B cell (primary cell): ENCODE measurements around the gene OCLN. TPM values are rescaled to one million over a fixed set of nuclear protein-coding genes. Genes with fewer than 3 reads are reported as not detected.

Experiments
- ATAC-seq: fragments of 200-7000 bp; cut with Tn5 transposase; one replicate; pipeline ENCODE4 v1.10.0; 2021; ENCODE audit warnings: low read depth, mild to moderate bottlenecking, moderate number of reproducible peaks, moderate library complexity
- CTCF ChIA-PET: fragments of 350-600 bp; sonication (Branson Sonifier 250); formaldehyde crosslinking; loops from one replicate; lab custom pipeline; 2021; ENCODE audit warnings: antibody characterized with exemption, inconsistent platforms; lab: Charles Lee
- POLR2A ChIA-PET: fragments of 350-600 bp; sonication (Branson Sonifier 250); formaldehyde crosslinking; loops from one replicate; lab custom pipeline; 2021; ENCODE audit warnings: antibody characterized with exemption; lab: Charles Lee
- DNase-seq: peaks from one replicate; pipeline ENCODE4 v3.0.0; 2013
- H2AFZ ChIP-seq: 2 replicates; pipeline ENCODE4 v1.6.1; 2012; ENCODE audit warnings: mild to moderate bottlenecking, low read depth, low read length; ENCODE audit not compliant: insufficient read depth, poor library complexity, severe bottlenecking
- H3K27ac ChIP-seq, 2 donors: 1 replicate in 1 of 2; 2 replicates in 1 of 2; pipeline ENCODE4 v1.5.1; 2012 to 2013; ENCODE audit warnings: low read length in 2 of 2, mild to moderate bottlenecking in 2 of 2, moderate library complexity in 1 of 2
- H3K27me3 ChIP-seq, 4 experiments: fragments of 200-600 bp in 1 of 4; sonication (generic) in 1 of 4; replicated peaks in 1 of 4; 1 replicate in 2 of 4; 2 replicates in 2 of 4; pipeline versions ENCODE4 v1.6.1 to v1.7.0; 2013 to 2016; ENCODE audit warnings: low read length in 3 of 4, mild to moderate bottlenecking in 2 of 4, mixed read lengths in 1 of 4, moderate library complexity in 1 of 4; ENCODE audit not compliant: insufficient read depth in 4 of 4, control insufficient read depth in 3 of 4; ENCODE audit errors: control extremely low read depth in 1 of 4
- H3K36me3 ChIP-seq, 2 experiments: replicated peaks in 1 of 2; 1 replicate in 1 of 2; 2 replicates in 1 of 2; pipeline versions ENCODE4 v1.6.1 to v1.7.1; 2013; ENCODE audit warnings: low read length in 1 of 2; ENCODE audit not compliant: insufficient read depth in 2 of 2, control insufficient read depth in 1 of 2; ENCODE audit errors: control extremely low read depth in 1 of 2, extremely low read depth in 1 of 2
- H3K4me1 ChIP-seq, 2 donors: fragments of 200-600 bp in 1 of 2; sonication (generic) in 1 of 2; 1 replicate in 1 of 2; 2 replicates in 1 of 2; pipeline versions ENCODE4 v1.5.1 to v1.6.1; 2013 to 2017; ENCODE audit warnings: low read length in 2 of 2; ENCODE audit not compliant: control insufficient read depth in 2 of 2, insufficient read depth in 2 of 2
- H3K4me2 ChIP-seq: replicated peaks from 2 replicates; pipeline ENCODE3; 2012; ENCODE audit warnings: mild to moderate bottlenecking, low read depth, low read length; ENCODE audit not compliant: poor library complexity, severe bottlenecking
- H3K4me3 ChIP-seq, 5 experiments: fragments of 200-600 bp in 1 of 5; sonication (generic) in 1 of 5; 1 replicate in 3 of 5; 2 replicates in 2 of 5; pipeline versions ENCODE4 v1.5.1 to v1.7.0; 2011 to 2016; ENCODE audit warnings: low read length in 4 of 5, mild to moderate bottlenecking in 4 of 5, low read depth in 2 of 5, control low read depth in 1 of 5, moderate library complexity in 1 of 5; ENCODE audit not compliant: insufficient read depth in 1 of 5; ENCODE audit errors: control extremely low read depth in 1 of 5, extremely low read depth in 1 of 5
- H3K79me2 ChIP-seq: fragments of 200-600 bp; sonication (generic); one replicate; pipeline ENCODE4 v1.6.0; 2016; ENCODE audit warnings: low read length; ENCODE audit not compliant: control insufficient read depth, insufficient read depth
- H3K9ac ChIP-seq: fragments of 200-600 bp; sonication (generic); 2 replicates; pipeline ENCODE4 v1.6.1; 2017; ENCODE audit warnings: mild to moderate bottlenecking, low read length, moderate library complexity
- H3K9me3 ChIP-seq, 3 donors: one replicate each; pipeline versions ENCODE4 v1.6.1 to v1.7.1; 2013; ENCODE audit warnings: low read length in 2 of 3; ENCODE audit not compliant: control insufficient read depth in 2 of 3, insufficient read depth in 1 of 3; ENCODE audit errors: control extremely low read depth in 1 of 3
- H4K20me1 ChIP-seq: 2 replicates; pipeline ENCODE4 v1.6.0; 2012; ENCODE audit warnings: mild to moderate bottlenecking, low read length; ENCODE audit not compliant: insufficient read depth, control insufficient read depth, poor library complexity, severe bottlenecking
- H3K27ac Mint-ChIP-seq: one replicate; pipeline ENCODE4 v1.8.0; 2021; ENCODE audit warnings: mixed read lengths
- H3K27me3 Mint-ChIP-seq: one replicate; pipeline ENCODE4 v1.8.0; 2021; ENCODE audit warnings: mixed read lengths
- H3K4me1 Mint-ChIP-seq: one replicate; pipeline ENCODE4 v1.8.0; 2021; ENCODE audit warnings: mixed read lengths
- H3K4me3 Mint-ChIP-seq: one replicate; pipeline ENCODE4 v1.8.0; 2021; ENCODE audit warnings: mixed read lengths
- H3K9me3 Mint-ChIP-seq: one replicate; pipeline ENCODE4 v1.8.0; 2022; ENCODE audit warnings: mixed read lengths; ENCODE audit not compliant: insufficient read depth
- EZH2 ChIP-seq: IDR thresholded peaks from 2 replicates; pipeline ENCODE4 v1.6.1; 2012; ENCODE audit warnings: borderline replicate concordance, low read depth, mild to moderate bottlenecking, moderate library complexity, low read length; ENCODE audit not compliant: insufficient read depth, poor library complexity, severe bottlenecking
- WGBS: methylation state at CpG from one replicate; pipeline ENCODE4 v1.1.5; 2013; ENCODE audit warnings: missing lambda C conversion rate; ENCODE audit not compliant: insufficient coverage; 5-methylcytosine and 5-hydroxymethylcytosine counted together
- intact Hi-C: fragments of 100-400 bp; cut with micrococcal nuclease; formaldehyde crosslinking; loops from one replicate; pipeline ENCODE4 v1.10.0; 2022
- polyA plus RNA-seq: library from polyadenylated mRNA; depleted of rRNA; stranded (reverse); fragments of >200 nt; gene quantifications from 2 replicates; pipeline ENCODE4 v1.2.3, GENCODE V29; 2012
- total RNA-seq, 2 donors: library from RNA; stranded (reverse); fragments of 120-200 nt in 1 of 2; gene quantifications; 1 replicate in 1 of 2; 2 replicates in 1 of 2; pipeline versions ENCODE4 v1.2.3 to v1.2.4, GENCODE V29; 2013 to 2022
- TF ChIP-seq, protein P1 (sequence below): fragments of 200-600 bp; IDR thresholded peaks from one replicate; pipeline ENCODE4 v1.8.0; 2022; ENCODE audit warnings: antibody characterized with exemption, mild to moderate bottlenecking

Gene OCLN
- total and polyA plus RNA-seq, 2 donors (not counting 1 experiment from before 2014, with no cell fraction given) = 4.3 to 5.6 TPM

DNA sequence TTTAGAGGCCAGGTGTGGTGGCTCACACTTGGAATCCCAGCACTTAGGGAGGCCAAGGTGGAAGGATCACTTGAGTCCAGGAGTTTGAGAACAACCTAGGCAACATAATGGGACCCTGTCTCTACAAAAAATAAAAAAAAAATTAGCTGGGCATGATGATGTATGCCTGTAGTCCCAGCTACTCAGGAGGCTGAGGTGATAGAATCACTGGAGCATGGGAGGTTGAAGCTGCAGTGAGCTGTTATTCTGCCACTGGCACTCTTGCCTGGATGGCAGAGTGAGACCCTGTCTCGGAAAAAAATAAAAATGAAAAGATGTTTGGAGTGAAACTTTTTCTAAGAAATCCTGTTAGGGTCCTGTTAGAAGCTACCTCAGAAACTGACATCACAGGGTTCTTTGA is 24.2 kb downstream of the OCLN start:
- H3K4me3 Mint-ChIP-seq = no peak overlapping the region
- Histone ChIP-seq H3K27me3 (no peaks in the 10 kb centered on the region), H3K9ac (no peak overlapping the region), H4K20me1 (no peaks in the 10 kb centered on the region), H3K4me1 (no peaks in the 10 kb centered on the region), H3K4me3 (no peak overlapping the region), H2AFZ (no peak overlapping the region), H3K79me2 (no peaks in the 10 kb centered on the region), H3K9me3 (no peaks in the 10 kb centered on the region), H3K36me3 (no peaks in the 10 kb centered on the region), H3K4me2 (no peak overlapping the region), H3K27ac (no peak overlapping the region)
- WGBS = no CpG with 5 or more reads among the region's 1 CpG
- no peaks in the 10 kb centered on the region for H3K4me1 Mint-ChIP-seq
- intact Hi-C loops = no loop called here
- H3K9me3 Mint-ChIP-seq = no peaks in the 10 kb centered on the region
- CTCF ChIA-PET = no interaction called here
- DNase-seq (no peak), ATAC-seq (no peak)
- POLR2A ChIA-PET = no interaction called here
- peaks cover 4% of the 10 kb centered on the region for H3K27me3 Mint-ChIP-seq
- H3K27ac Mint-ChIP-seq = no peak overlapping the region
- TF ChIP-seq, protein P1, sequence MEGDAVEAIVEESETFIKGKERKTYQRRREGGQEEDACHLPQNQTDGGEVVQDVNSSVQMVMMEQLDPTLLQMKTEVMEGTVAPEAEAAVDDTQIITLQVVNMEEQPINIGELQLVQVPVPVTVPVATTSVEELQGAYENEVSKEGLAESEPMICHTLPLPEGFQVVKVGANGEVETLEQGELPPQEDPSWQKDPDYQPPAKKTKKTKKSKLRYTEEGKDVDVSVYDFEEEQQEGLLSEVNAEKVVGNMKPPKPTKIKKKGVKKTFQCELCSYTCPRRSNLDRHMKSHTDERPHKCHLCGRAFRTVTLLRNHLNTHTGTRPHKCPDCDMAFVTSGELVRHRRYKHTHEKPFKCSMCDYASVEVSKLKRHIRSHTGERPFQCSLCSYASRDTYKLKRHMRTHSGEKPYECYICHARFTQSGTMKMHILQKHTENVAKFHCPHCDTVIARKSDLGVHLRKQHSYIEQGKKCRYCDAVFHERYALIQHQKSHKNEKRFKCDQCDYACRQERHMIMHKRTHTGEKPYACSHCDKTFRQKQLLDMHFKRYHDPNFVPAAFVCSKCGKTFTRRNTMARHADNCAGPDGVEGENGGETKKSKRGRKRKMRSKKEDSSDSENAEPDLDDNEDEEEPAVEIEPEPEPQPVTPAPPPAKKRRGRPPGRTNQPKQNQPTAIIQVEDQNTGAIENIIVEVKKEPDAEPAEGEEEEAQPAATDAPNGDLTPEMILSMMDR = no peak
- no peak for TF ChIP-seq EZH2

DNA sequence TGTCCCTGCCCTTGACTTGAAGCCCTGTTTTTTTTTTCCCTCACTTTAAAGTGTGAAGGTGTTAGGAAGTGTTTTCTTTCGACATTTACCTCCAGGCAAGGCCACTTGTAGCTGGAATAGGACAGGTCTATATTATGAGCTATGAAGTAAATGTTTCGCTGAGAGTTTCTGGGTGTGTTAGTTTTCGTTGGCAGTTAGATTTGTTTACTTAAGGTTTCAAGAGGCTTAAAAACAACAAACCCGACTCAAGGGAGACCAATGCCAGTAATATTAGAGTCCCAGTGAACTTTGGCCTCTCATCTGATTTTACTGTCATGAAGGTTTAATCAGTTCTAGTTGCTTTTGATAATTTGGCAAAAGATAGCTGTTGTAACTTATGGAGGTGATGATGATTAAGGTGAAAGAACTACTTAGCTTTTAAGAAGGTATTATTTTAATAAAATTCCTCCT is 25.2 kb downstream of the OCLN start:
- Histone ChIP-seq H3K4me3 (no peak overlapping the region), H3K27ac (no peak overlapping the region), H3K9ac (no peak overlapping the region), H3K27me3 (no peaks in the 10 kb centered on the region), H2AFZ (no peak overlapping the region), H3K36me3 (no peaks in the 10 kb centered on the region), H3K9me3 (no peaks in the 10 kb centered on the region), H4K20me1 (no peaks in the 10 kb centered on the region), H3K79me2 (no peaks in the 10 kb centered on the region), H3K4me2 (no peak overlapping the region), H3K4me1 (no peaks in the 10 kb centered on the region)
- no peak for TF ChIP-seq EZH2
- TF ChIP-seq, protein P1 = no peak
- Mint-ChIP-seq H3K4me3 (no peak overlapping the region), H3K4me1 (no peaks in the 10 kb centered on the region), H3K27me3 (peaks cover 4% of the 10 kb centered on the region), H3K27ac (no peak overlapping the region), H3K9me3 (no peaks in the 10 kb centered on the region)
- intact Hi-C loops = no loop called here
- POLR2A ChIA-PET = no interaction called here
- 96% methylated on average over 3 of the region's 4 CpGs for WGBS
- DNase-seq = no peak
- CTCF ChIA-PET = no interaction called here
- ATAC-seq = no peak
